GM18526 (cell line): ENCODE results near the gene HAUS7.

ENCODE experiments used
- POLR2A ChIP-seq: IDR thresholded peaks from 3 replicates; pipeline ENCODE4 v1.6.1; 2011; ENCODE audit not compliant: insufficient read length; ENCODE audit errors: extremely low read depth

Gene HAUS7

GRCh38 chrX:153443476-153444332 is 26.7 kb downstream of the HAUS7 start:
- no peak for TF ChIP-seq POLR2A

- no peak for TF ChIP-seq POLR2A
Observed at GRCh38 chrX:153442463-153442862, 27.9 kb downstream of the HAUS7 start.

- TF ChIP-seq POLR2A, result no peak
Observed at GRCh38 chrX:153441981-153442380, 28.4 kb downstream of the HAUS7 start.

- TF ChIP-seq POLR2A, result no peak
Observed at GRCh38 chrX:153441296-153441695, 29.1 kb downstream of the HAUS7 start.

GRCh38 chrX:153440556-153441135 is 29.7 kb downstream of the HAUS7 start:
- no peak for TF ChIP-seq POLR2A

- no peak for TF ChIP-seq POLR2A
Observed at GRCh38 chrX:153439977-153440376, 30.4 kb downstream of the HAUS7 start.

GRCh38 chrX:153438532-153438931 is 31.8 kb downstream of the HAUS7 start:
- no peak for TF ChIP-seq POLR2A

- no peak for TF ChIP-seq POLR2A
Observed at GRCh38 chrX:153435845-153436244, 34.5 kb downstream of the HAUS7 start.

- no peak for TF ChIP-seq POLR2A
Observed at GRCh38 chrX:153434801-153435200, 35.6 kb downstream of the HAUS7 start.

- TF ChIP-seq POLR2A, result no peak
Observed at GRCh38 chrX:153433781-153434285, 36.5 kb downstream of the HAUS7 start.

GRCh38 chrX:153433161-153433680 is 37.2 kb downstream of the HAUS7 start:
- no peak for TF ChIP-seq POLR2A

- TF ChIP-seq POLR2A, result no peak
Observed at GRCh38 chrX:153430796-153431195, 39.6 kb downstream of the HAUS7 start.

- TF ChIP-seq POLR2A, result no peak
Observed at GRCh38 chrX:153426204-153426603, 44.2 kb downstream of the HAUS7 start.

- TF ChIP-seq POLR2A, result no peak
Observed at GRCh38 chrX:153423652-153424051, 46.7 kb downstream of the HAUS7 start.

GRCh38 chrX:153421856-153422255 is 48.5 kb downstream of the HAUS7 start:
- TF ChIP-seq POLR2A, result no peak
